ENCODE measurements around the gene RNF223. TPM values are rescaled to one million over a fixed set of nuclear protein-coding genes. Genes with fewer than 3 reads are reported as not detected.
A peak's percentile ranks its signal among the peaks of the same experiment; 100 is the strongest.

RNF223 gene
- total RNA-seq, 1 donor from 2014 or later = not detected

GRCh38 chr1:1117469-1117831 lies 43.3 kb upstream of the RNF223 start:
- no peaks in the 10 kb centered on the region for H3K27me3 Mint-ChIP-seq (ENCODE audit: low read depth)
- H3K4me1 Mint-ChIP-seq (ENCODE audit: low read depth) = peaks cover 10% of the 10 kb centered on the region
- peak; percentile 68 for DNase-seq (ENCODE audit: low spot score)
- peaks cover 3% of the 10 kb centered on the region for H3K9me3 Mint-ChIP-seq (ENCODE audit: low read depth)
- H3K27ac Mint-ChIP-seq (ENCODE audit: unreplicated experiment) = no peak overlapping the region
- TF ChIP-seq CTCF (IDR thresholded peaks at IDR 0.05) = no peak
- H3K36me3 Mint-ChIP-seq (ENCODE audit: low read depth) = peaks cover 3% of the 10 kb centered on the region
- no peak overlapping the region for H3K4me3 Mint-ChIP-seq (ENCODE audit: unreplicated experiment)

- DNase-seq (ENCODE audit: low spot score) = peak; percentile 82
- H3K4me3 Mint-ChIP-seq (ENCODE audit: unreplicated experiment) = peak overlapping the region; percentile 38
- no peak overlapping the region for H3K27ac Mint-ChIP-seq (ENCODE audit: unreplicated experiment)
Observed at GRCh38 chr1:1116701-1117468, 42.8 kb upstream of the RNF223 start.

GRCh38 chr1:1115786-1116700 lies 41.9 kb upstream of the RNF223 start, which contains the start of gene C1orf159:
Gene C1orf159, minus strand, starts transcription at chr1:1116089. Its CDS starts 24,546 bp downstream, at chr1:1091543.
- Mint-ChIP-seq H3K36me3 (ENCODE audit: low read depth) (peaks cover 3% of the 10 kb centered on the region), H3K27ac (ENCODE audit: unreplicated experiment) (peak within 1 kb of the TSS; percentile 76), H3K27me3 (ENCODE audit: low read depth) (no peaks in the 10 kb centered on the region), H3K4me3 (ENCODE audit: unreplicated experiment) (peak within 1 kb of the TSS; percentile 77), H3K9me3 (ENCODE audit: low read depth) (peaks cover 3% of the 10 kb centered on the region), H3K4me1 (ENCODE audit: low read depth) (peaks cover 10% of the 10 kb centered on the region)
- peak; percentile 99 for DNase-seq (ENCODE audit: low spot score)
- TF ChIP-seq CTCF (IDR thresholded peaks at IDR 0.05) = no peak

More at GRCh38 chr1:1116701-1117468, 42.8 kb upstream of the RNF223 start:
- no peak for TF ChIP-seq CTCF (IDR thresholded peaks at IDR 0.05)
- H3K36me3 Mint-ChIP-seq (ENCODE audit: low read depth) = peaks cover 3% of the 10 kb centered on the region
- H3K9me3 Mint-ChIP-seq (ENCODE audit: low read depth) = peaks cover 3% of the 10 kb centered on the region
- peaks cover 10% of the 10 kb centered on the region for H3K4me1 Mint-ChIP-seq (ENCODE audit: low read depth)
- H3K27me3 Mint-ChIP-seq (ENCODE audit: low read depth) = no peaks in the 10 kb centered on the region

GRCh38 chr1:1115136-1115785 lies 41.2 kb upstream of the RNF223 start:
- H3K4me1 Mint-ChIP-seq (ENCODE audit: low read depth) = peaks cover 10% of the 10 kb centered on the region
- H3K27ac Mint-ChIP-seq (ENCODE audit: unreplicated experiment) = no peak overlapping the region
- peaks cover 3% of the 10 kb centered on the region for H3K36me3 Mint-ChIP-seq (ENCODE audit: low read depth)
- no peak for TF ChIP-seq CTCF (IDR thresholded peaks at IDR 0.05)
- peaks cover 3% of the 10 kb centered on the region for H3K9me3 Mint-ChIP-seq (ENCODE audit: low read depth)
- peak; percentile 59 for DNase-seq (ENCODE audit: low spot score)
- H3K4me3 Mint-ChIP-seq (ENCODE audit: unreplicated experiment) = peak overlapping the region; percentile 77
- H3K27me3 Mint-ChIP-seq (ENCODE audit: low read depth) = no peaks in the 10 kb centered on the region

GRCh38 chr1:1114431-1114830 lies 40.3 kb upstream of the RNF223 start:
- Mint-ChIP-seq H3K27me3 (ENCODE audit: low read depth) (no peaks in the 10 kb centered on the region), H3K4me1 (ENCODE audit: low read depth) (peaks cover 10% of the 10 kb centered on the region), H3K9me3 (ENCODE audit: low read depth) (peaks cover 3% of the 10 kb centered on the region), H3K27ac (ENCODE audit: unreplicated experiment) (no peak overlapping the region), H3K4me3 (ENCODE audit: unreplicated experiment) (peak overlapping the region; percentile 77), H3K36me3 (ENCODE audit: low read depth) (peaks cover 3% of the 10 kb centered on the region)
- TF ChIP-seq CTCF (IDR thresholded peaks at IDR 0.05) = no peak
- DNase-seq (ENCODE audit: low spot score) = peak; percentile 41

Measured in chondrocyte (in vitro differentiated cells).